HG03342 (cell line): Measurements from ENCODE around the gene DERA.
"Not testable (repeated sequence)": the region's sequence is repeated elsewhere in the genome, so short reads cannot be mapped to it uniquely, and the experiment has no call there.

Experiments used
- ATAC-seq: cut with Tn5 transposase; IDR thresholded peaks from one replicate; pipeline ENCODE4 v1.9.1; 2021; ENCODE audit warnings: mild to moderate bottlenecking, moderate library complexity; ENCODE audit not compliant: unreplicated experiment

DERA gene

GRCh38 chr12:15997910-15998309 is 86.8 kb downstream of the DERA start:
- no peak for ATAC-seq

DNA sequence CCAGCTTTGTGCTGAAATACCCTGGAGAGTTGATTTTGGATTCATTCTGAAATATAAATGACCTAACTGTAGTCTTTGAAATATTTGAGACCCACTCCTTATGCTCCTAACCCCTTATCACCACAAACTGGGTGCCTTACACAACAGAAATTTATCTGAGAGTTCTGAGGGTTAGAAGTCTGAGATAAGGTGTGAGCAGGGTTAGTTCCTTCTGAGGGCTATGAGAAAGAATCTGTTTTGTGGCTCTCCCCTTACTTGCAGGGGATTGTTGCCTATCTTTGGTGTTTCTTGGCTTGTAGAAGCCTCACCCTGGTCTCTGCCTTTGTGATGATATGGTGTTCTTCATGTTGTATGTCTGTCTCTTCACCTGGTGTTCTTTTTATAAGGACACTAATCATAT is 91.7 kb downstream of the DERA start:
- no peak for ATAC-seq

- no peak for ATAC-seq
These were observed 92.3 kb downstream of the DERA start for GRCh38 chr12:16003460-16003859.

DNA sequence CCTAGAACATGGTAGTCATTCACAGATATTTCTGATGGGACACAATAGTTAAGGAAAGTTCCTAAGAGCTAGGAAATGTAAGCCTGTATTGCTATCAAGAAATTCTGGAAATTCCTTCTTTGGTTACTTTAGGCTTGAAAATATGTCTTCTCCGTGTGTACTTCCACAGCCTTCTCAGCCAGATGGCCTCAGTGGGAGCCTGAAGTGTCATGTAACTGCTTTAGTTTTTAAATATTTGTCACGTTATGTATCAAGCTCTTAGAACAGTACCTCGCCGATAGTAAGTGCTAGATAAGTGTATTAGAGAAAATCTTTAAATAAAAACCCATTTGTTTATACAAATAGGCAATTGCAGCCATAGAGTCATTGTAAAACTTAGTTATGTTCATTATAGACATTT is 95.6 kb downstream of the DERA start:
- ATAC-seq, result no peak

DNA sequence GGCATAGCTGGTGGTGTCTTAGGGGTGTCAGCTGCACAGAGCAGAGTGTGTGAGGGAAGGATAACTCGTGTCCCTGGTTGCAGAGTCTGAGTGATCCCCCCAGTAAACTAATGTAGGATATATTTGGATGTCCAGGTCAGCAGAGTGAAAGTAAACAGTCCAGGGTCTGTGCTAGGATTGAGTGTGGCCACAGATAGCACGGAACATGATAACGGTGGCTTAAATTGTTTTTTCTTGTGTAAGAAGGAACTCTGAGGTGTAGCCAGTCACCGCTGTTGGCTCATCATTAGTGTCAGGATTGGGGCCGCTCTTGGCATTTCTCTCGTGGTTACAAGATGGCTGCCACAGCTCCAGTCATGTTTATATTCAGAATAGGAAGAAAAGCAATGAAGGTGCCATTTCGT is 97.3 kb downstream of the DERA start:
- ATAC-seq, result no peak

DNA sequence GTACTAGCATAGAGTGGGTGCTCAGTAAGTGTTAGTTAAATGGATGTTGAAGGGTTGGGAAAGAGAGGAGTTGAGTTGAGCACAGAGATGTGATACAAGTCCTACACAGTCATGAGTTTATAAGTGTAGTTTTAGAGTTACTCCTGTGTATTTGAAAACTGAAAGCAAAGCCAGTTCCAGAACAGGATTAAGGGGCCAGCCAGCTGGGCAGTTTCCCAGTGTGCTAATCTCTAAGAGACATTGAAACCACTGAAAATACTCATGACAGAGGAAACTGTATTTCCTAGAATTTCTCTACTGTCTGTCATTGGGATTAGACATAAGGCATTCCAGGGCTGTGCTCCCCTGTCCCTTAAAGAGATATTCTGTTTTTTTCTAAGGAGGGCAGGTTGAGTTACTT is 101.0 kb downstream of the DERA start:
- ATAC-seq, result no peak

GRCh38 chr12:16013722-16014121 is 102.6 kb downstream of the DERA start:
- not testable (repeated sequence) for ATAC-seq

DNA sequence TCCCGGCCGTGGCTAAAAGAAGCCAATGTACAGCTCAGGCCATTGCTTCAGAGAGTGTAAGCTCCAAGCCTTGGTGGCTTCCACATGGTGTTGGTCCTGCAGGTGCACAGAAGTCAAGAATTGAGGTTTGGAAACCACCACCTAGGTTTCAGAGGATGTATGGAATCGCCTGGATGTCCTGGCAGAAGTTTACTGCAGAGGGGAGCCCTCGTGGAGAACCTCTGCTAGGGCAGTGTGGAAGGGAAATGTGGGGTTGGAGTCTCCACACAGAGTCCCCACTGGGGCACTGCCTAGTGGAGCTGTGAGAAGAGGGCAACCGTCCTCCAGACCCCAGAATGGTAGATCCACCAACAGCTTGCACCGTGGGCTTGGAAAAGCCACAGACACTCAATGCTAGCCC is 103.3 kb downstream of the DERA start:
- not testable (repeated sequence) for ATAC-seq

- no peak for ATAC-seq
These were observed 105.6 kb downstream of the DERA start for GRCh38 chr12:16016748-16017147.

GRCh38 chr12:16018306-16018705 is 107.2 kb downstream of the DERA start:
- ATAC-seq, result no peak

GRCh38 chr12:16019136-16019535 is 108.0 kb downstream of the DERA start:
- ATAC-seq, result no peak

DNA sequence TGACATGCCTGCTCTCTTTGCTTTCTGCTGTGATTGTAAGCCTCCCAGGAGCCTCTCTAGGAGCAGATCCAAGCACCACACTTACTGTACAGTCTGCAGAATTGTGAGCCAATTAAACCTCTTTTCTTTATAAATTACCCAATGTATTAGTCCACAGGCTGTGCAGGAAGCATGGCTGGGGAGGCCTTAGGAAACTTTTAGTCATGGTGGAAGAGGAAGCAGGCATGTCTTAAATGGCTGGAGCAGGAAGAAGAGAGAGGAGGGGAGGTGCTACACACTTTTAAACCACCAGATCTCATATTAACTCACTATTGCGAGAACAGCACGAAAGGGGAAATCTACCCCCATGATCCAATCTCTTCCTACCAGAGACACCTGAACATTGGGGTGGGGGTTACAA is 108.9 kb downstream of the DERA start:
- no peak for ATAC-seq

DNA sequence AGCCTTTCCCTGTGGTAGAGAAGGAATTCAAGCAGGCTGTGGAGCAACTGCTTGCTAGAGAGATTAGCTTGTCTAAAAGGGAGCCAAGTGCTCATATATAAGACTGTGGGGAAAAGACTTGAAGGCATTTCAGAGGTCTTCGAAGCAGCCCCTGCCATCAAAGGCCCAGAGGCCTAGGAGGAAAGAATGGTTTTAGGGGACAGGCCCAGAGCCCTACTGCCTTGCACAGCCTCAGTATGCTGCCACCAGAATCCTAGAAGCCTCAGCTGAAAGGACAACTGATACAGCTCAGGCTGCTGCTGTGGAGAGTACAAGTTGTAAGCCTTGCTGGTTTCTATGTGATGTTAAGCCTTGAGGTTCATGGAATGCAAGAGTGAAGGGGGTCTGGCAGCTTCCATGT is 109.9 kb downstream of the DERA start:
- ATAC-seq, result no peak

- no peak for ATAC-seq
These were observed 110.5 kb downstream of the DERA start for GRCh38 chr12:16021676-16022075.

GRCh38 chr12:16027002-16027401 is 115.9 kb downstream of the DERA start:
- no peak for ATAC-seq

- ATAC-seq, result no peak
These were observed 119.6 kb downstream of the DERA start for GRCh38 chr12:16030744-16031143.

GRCh38 chr12:16034136-16034817 is 123.1 kb downstream of the DERA start:
- no peak for ATAC-seq

DNA sequence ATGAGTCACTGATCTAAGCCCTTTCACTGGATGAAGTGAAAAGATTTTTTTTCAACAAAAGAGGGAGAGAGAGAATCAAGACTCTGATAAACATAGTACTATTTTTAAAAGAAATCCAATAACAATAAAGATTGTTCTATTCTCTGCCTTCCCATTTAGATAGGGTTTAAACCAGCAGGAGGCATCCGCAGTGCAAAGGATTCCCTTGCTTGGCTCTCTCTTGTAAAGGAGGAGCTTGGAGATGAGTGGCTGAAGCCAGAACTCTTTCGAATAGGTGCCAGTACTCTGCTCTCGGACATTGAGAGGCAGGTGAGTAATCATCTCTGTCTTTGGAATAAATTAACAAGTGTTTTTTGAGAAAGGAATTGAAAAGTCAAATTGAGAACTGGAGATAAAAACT is 124.9 kb downstream of the DERA start:
- no peak for ATAC-seq

DNA sequence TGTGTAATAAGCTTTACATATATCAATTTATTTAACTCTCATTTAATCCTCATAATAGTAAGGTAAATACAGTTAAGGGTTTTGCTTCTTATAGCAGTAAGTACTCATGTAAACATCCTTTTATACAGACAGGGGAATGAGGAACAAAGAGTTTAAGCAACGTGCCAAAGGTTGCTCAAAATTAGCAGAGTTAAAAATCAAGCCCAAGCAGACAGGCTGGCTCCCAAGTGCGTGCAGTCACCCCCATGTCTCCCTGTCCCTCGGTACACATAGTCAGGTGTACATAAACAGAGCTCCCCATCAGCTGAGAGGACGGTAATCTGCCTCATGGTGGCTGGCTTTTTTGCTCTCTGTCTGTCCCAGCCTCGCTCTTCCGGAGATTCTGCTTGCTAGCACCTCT is 126.4 kb downstream of the DERA start:
- ATAC-seq, result no peak

- ATAC-seq, result no peak
These were observed 132.3 kb downstream of the DERA start for GRCh38 chr12:16043480-16043879.

- ATAC-seq, result no peak
These were observed 135.1 kb downstream of the DERA start for GRCh38 chr12:16046266-16046665.

- no peak for ATAC-seq
These were observed 137.4 kb downstream of the DERA start for GRCh38 chr12:16048511-16048910.

DNA sequence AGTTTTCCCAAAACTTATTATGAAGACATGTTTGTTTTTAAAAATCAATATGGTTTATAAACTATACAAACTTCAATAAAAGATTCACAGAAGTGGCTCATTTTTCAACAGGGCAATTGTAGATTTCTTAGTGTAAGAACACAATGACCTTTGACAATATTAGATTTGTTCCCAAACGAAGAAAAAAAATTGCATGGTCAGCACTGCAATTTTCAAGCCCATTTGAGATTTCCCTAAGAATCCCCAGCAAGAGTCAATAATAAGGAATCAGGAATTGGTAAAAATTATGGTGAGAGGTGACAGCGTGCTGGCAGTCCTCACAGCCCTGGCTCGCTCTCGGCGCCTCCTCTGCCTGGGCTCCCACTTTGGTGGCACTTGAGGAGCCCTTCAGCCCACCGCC is 145.8 kb downstream of the DERA start:
- ATAC-seq, result no peak
